HuH-7 (cell line): ENCODE results near the gene VEZT.
"Not testable (repeated sequence)": the region's sequence is repeated elsewhere in the genome, so short reads cannot be mapped to it uniquely, and the experiment has no call there.

ENCODE experiments used
- DNase-seq: peaks from one replicate; pipeline ENCODE4 v3.0.0; 2011; ENCODE audit warnings: low spot score

VEZT gene

GRCh38 chr12:95224202-95225170, 6.9 kb downstream of the VEZT start:
- no peak for DNase-seq

GRCh38 chr12:95225645-95226212, 8.1 kb downstream of the VEZT start:
- DNase-seq, result no peak

GRCh38 chr12:95227818-95228356, 10.3 kb downstream of the VEZT start:
- DNase-seq, result no peak

GRCh38 chr12:95228617-95229016, 11.0 kb downstream of the VEZT start:
- DNase-seq, result no peak

GRCh38 chr12:95229636-95230035, 12.0 kb downstream of the VEZT start:
- no peak for DNase-seq

- no peak for DNase-seq
These were observed 12.7 kb downstream of the VEZT start for GRCh38 chr12:95230313-95230712.

GRCh38 chr12:95231190-95231589, 13.6 kb downstream of the VEZT start:
- no peak for DNase-seq

GRCh38 chr12:95234187-95234586, 16.6 kb downstream of the VEZT start:
- DNase-seq, result not testable (repeated sequence)

GRCh38 chr12:95235621-95236020, 18.0 kb downstream of the VEZT start:
- not testable (repeated sequence) for DNase-seq

GRCh38 chr12:95237315-95237714, 19.7 kb downstream of the VEZT start:
- DNase-seq, result no peak

- no peak for DNase-seq
These were observed 20.5 kb downstream of the VEZT start for GRCh38 chr12:95238150-95238549.

- DNase-seq, result peak; percentile 30
These were observed 21.6 kb downstream of the VEZT start for GRCh38 chr12:95239216-95239615.

GRCh38 chr12:95239835-95240234, 22.2 kb downstream of the VEZT start:
- not testable (repeated sequence) for DNase-seq

GRCh38 chr12:95240556-95240955, 22.9 kb downstream of the VEZT start:
- no peak for DNase-seq

- not testable (repeated sequence) for DNase-seq
These were observed 23.5 kb downstream of the VEZT start for GRCh38 chr12:95241138-95241537.

- DNase-seq, result no peak
These were observed 24.3 kb downstream of the VEZT start for GRCh38 chr12:95241761-95242506.

- DNase-seq, result no peak
These were observed 26.0 kb downstream of the VEZT start for GRCh38 chr12:95243497-95244183.

GRCh38 chr12:95244350-95244749, 26.7 kb downstream of the VEZT start:
- DNase-seq, result no peak

GRCh38 chr12:95248095-95248494, 30.5 kb downstream of the VEZT start:
- DNase-seq, result no peak

- DNase-seq, result no peak
These were observed 31.2 kb downstream of the VEZT start for GRCh38 chr12:95248604-95249360.

GRCh38 chr12:95253386-95253785, 35.8 kb downstream of the VEZT start:
- no peak for DNase-seq
